GM19467 (cell line): ENCODE results near the gene SUSD4.

Source experiments
- ATAC-seq: cut with Tn5 transposase; IDR thresholded peaks from one replicate; pipeline ENCODE4 v1.9.1; 2021; ENCODE audit warnings: mild to moderate bottlenecking, moderate library complexity; ENCODE audit not compliant: unreplicated experiment

The SUSD4 gene

GRCh38 chr1:223216531-223217205 lies 147.3 kb downstream of the SUSD4 start:
- no peak for ATAC-seq

GRCh38 chr1:223216074-223216473 lies 147.9 kb downstream of the SUSD4 start:
- no peak for ATAC-seq

- ATAC-seq = no peak
Measured at GRCh38 chr1:223215026-223215425, 148.9 kb downstream of the SUSD4 start.

- no peak for ATAC-seq
Measured at GRCh38 chr1:223214261-223214807, 149.6 kb downstream of the SUSD4 start.

- ATAC-seq = no peak
Measured at GRCh38 chr1:223212441-223212840, 151.5 kb downstream of the SUSD4 start.

- no peak for ATAC-seq
Measured at GRCh38 chr1:223211323-223211985, 152.5 kb downstream of the SUSD4 start.

- ATAC-seq = no peak
Measured at GRCh38 chr1:223210788-223211120, 153.2 kb downstream of the SUSD4 start.

- no peak for ATAC-seq
Measured at GRCh38 chr1:223209992-223210787, 153.8 kb downstream of the SUSD4 start.

- no peak for ATAC-seq
Measured at GRCh38 chr1:223209293-223209898, 154.6 kb downstream of the SUSD4 start.

GRCh38 chr1:223208164-223209076 lies 155.6 kb downstream of the SUSD4 start:
- no peak for ATAC-seq

- ATAC-seq = no peak
Measured at GRCh38 chr1:223207293-223208066, 156.5 kb downstream of the SUSD4 start.

GRCh38 chr1:223204424-223204823 lies 159.6 kb downstream of the SUSD4 start:
- ATAC-seq = no peak

GRCh38 chr1:223203694-223204093 lies 160.3 kb downstream of the SUSD4 start:
- ATAC-seq = no peak

- ATAC-seq = no peak
Measured at GRCh38 chr1:223203034-223203408, 161.0 kb downstream of the SUSD4 start.

GRCh38 chr1:223202376-223203033 lies 161.5 kb downstream of the SUSD4 start:
- ATAC-seq = no peak

- ATAC-seq = no peak
Measured at GRCh38 chr1:223201967-223202366, 162.0 kb downstream of the SUSD4 start.

GRCh38 chr1:223200903-223201302 lies 163.1 kb downstream of the SUSD4 start:
- no peak for ATAC-seq

- ATAC-seq = no peak
Measured at GRCh38 chr1:223199094-223199647, 164.8 kb downstream of the SUSD4 start.

- ATAC-seq = no peak
Measured at GRCh38 chr1:223198628-223198965, 165.4 kb downstream of the SUSD4 start.
